Brain microvascular endothelial cell (primary cell): ENCODE results near the gene ANO3.

Experiments
- DNase-seq: peaks from one replicate; pipeline ENCODE4 v3.0.0-alpha.2; 2020
- H3K27ac ChIP-seq: fragments of 250-450 bp; sonication (Bioruptor Pico); 2 replicates; pipeline ENCODE4 v1.5.1; 2020; ENCODE audit warnings: mild to moderate bottlenecking, moderate library complexity
- H3K27me3 ChIP-seq: fragments of 250-450 bp; sonication (Bioruptor Pico); replicated peaks from 2 replicates; pipeline ENCODE4 v1.5.1; 2020; ENCODE audit warnings: mild to moderate bottlenecking
- H3K36me3 ChIP-seq: fragments of 250-450 bp; sonication (Bioruptor Pico); replicated peaks from 2 replicates; pipeline ENCODE4 v1.5.1; 2020; ENCODE audit warnings: mild to moderate bottlenecking
- H3K4me3 ChIP-seq: 2 replicates; pipeline ENCODE4 v1.5.1; 2011; ENCODE audit warnings: low read depth, mild to moderate bottlenecking, control low read depth, low read length, moderate library complexity
- CTCF ChIP-seq: IDR thresholded peaks from 2 replicates; pipeline ENCODE4 v1.5.1; 2011; ENCODE audit warnings: low read depth, mild to moderate bottlenecking, moderate library complexity, low read length, control low read depth, inconsistent platforms; ENCODE audit errors: missing control alignments
- in situ Hi-C: cut with HindIII; loops from 2 replicates; pipeline ENCODE4 v1.10.0; 2017; ENCODE audit warnings: low sequenced_read_pairs, low pct_ligation_motif_present

ANO3 gene

GRCh38 chr11:26365284-26365683 lies 33.4 kb downstream of the ANO3 start:
- no peak overlapping the region for H3K27ac ChIP-seq
- in situ Hi-C loops, result no loop called here
- no peak for TF ChIP-seq CTCF
- H3K36me3 ChIP-seq, result no peaks in the 10 kb centered on the region
- no peak overlapping the region for H3K4me3 ChIP-seq
- H3K27me3 ChIP-seq, result no peaks in the 10 kb centered on the region
- DNase-seq, result no peak

- Histone ChIP-seq H3K36me3 (no peaks in the 10 kb centered on the region), H3K4me3 (no peak overlapping the region), H3K27me3 (no peaks in the 10 kb centered on the region), H3K27ac (no peak overlapping the region)
- TF ChIP-seq CTCF, result no peak
- no peak for DNase-seq
- in situ Hi-C loops, result no loop called here
Measured at GRCh38 chr11:26377619-26378018, 45.7 kb downstream of the ANO3 start.

GRCh38 chr11:26399336-26399735 lies 67.4 kb downstream of the ANO3 start:
- in situ Hi-C loops, result no loop called here
- Histone ChIP-seq H3K27me3 (no peaks in the 10 kb centered on the region), H3K4me3 (no peak overlapping the region), H3K27ac (no peak overlapping the region), H3K36me3 (no peaks in the 10 kb centered on the region)
- DNase-seq, result no peak
- TF ChIP-seq CTCF, result no peak

- TF ChIP-seq CTCF, result no peak
- no peaks in the 10 kb centered on the region for H3K27me3 ChIP-seq
- DNase-seq, result no peak
- in situ Hi-C loops, result no loop called here
- no peaks in the 10 kb centered on the region for H3K36me3 ChIP-seq
- no peak overlapping the region for H3K27ac ChIP-seq
- H3K4me3 ChIP-seq, result no peak overlapping the region
Measured at GRCh38 chr11:26410706-26411366, 78.9 kb downstream of the ANO3 start.

GRCh38 chr11:26412955-26413354 lies 81.0 kb downstream of the ANO3 start:
- no peak for TF ChIP-seq CTCF
- in situ Hi-C loops, result no loop called here
- Histone ChIP-seq H3K36me3 (no peaks in the 10 kb centered on the region), H3K27ac (no peak overlapping the region), H3K27me3 (no peaks in the 10 kb centered on the region), H3K4me3 (no peak overlapping the region)
- no peak for DNase-seq

GRCh38 chr11:26418386-26418912 lies 86.5 kb downstream of the ANO3 start:
- TF ChIP-seq CTCF, result no peak
- Histone ChIP-seq H3K4me3 (no peak overlapping the region), H3K36me3 (no peaks in the 10 kb centered on the region), H3K27ac (no peak overlapping the region), H3K27me3 (no peaks in the 10 kb centered on the region)
- no peak for DNase-seq
- in situ Hi-C loops, result no loop called here
